ENCODE results near the gene RABAC1. TPM values are rescaled to one million over a fixed set of nuclear protein-coding genes. Genes with fewer than 3 reads are reported as not detected.

The RABAC1 gene
- total RNA-seq, 1 experiment from 2014 or later = 114 TPM

GRCh38 chr19:41925208-41926003, 33.7 kb downstream of the RABAC1 start:
- POLR2A ChIA-PET (ENCODE audit: low non-redundant PET) = no interaction called here
- Histone ChIP-seq H3K4me1 (ENCODE audit: insufficient read depth, low read length, poor library complexity, severe bottlenecking) (peaks cover 22% of the 10 kb centered on the region), H3K9me3 (ENCODE audit: low read depth, low read length, poor library complexity, severe bottlenecking) (no peaks in the 10 kb centered on the region), H3K4me3 (ENCODE audit: low read depth, low read length, poor library complexity, severe bottlenecking) (no peak overlapping the region), H3K27me3 (replicated peaks; ENCODE audit: insufficient read depth, low read depth, low read length, poor library complexity) (no peaks in the 10 kb centered on the region), H3K36me3 (ENCODE audit: insufficient read depth, low read length, poor library complexity, severe bottlenecking) (no peaks in the 10 kb centered on the region), H3K27ac (ENCODE audit: low read depth, low read length, poor library complexity, severe bottlenecking) (no peak overlapping the region)
- intact Hi-C loops (cut with micrococcal nuclease; ENCODE audit: unreplicated experiment) = no loop called here
- no peak for TF ChIP-seq CTCF (conservative IDR thresholded peaks at IDR 0.05; ENCODE audit: low read depth, low read length)
- no peak for TF ChIP-seq EZH2 (IDR thresholded peaks at IDR 0.05; ENCODE audit: borderline replicate concordance, low read depth, low read length, poor library complexity, severe bottlenecking)
- BruUV-seq (replicated peaks) = no TSS peak
- DNase-seq (ENCODE audit: low spot score) = no peak
- CTCF ChIA-PET = no interaction called here

GRCh38 chr19:41924151-41925145, 34.7 kb downstream of the RABAC1 start:
- POLR2A ChIA-PET (ENCODE audit: low non-redundant PET) = no interaction called here
- no peak overlapping the region for H3K4me3 ChIP-seq (ENCODE audit: low read depth, low read length, poor library complexity, severe bottlenecking)
- no TSS peak for BruUV-seq (replicated peaks)
- no peaks in the 10 kb centered on the region for H3K36me3 ChIP-seq (ENCODE audit: insufficient read depth, low read length, poor library complexity, severe bottlenecking)
- DNase-seq (ENCODE audit: low spot score) = no peak
- no peak for TF ChIP-seq CTCF (conservative IDR thresholded peaks at IDR 0.05; ENCODE audit: low read depth, low read length)
- no peak for TF ChIP-seq EZH2 (IDR thresholded peaks at IDR 0.05; ENCODE audit: borderline replicate concordance, low read depth, low read length, poor library complexity, severe bottlenecking)
- intact Hi-C loops (cut with micrococcal nuclease; ENCODE audit: unreplicated experiment) = no loop called here
- no peak overlapping the region for H3K27ac ChIP-seq (ENCODE audit: low read depth, low read length, poor library complexity, severe bottlenecking)
- H3K27me3 ChIP-seq (replicated peaks; ENCODE audit: insufficient read depth, low read depth, low read length, poor library complexity) = no peaks in the 10 kb centered on the region
- no peaks in the 10 kb centered on the region for H3K9me3 ChIP-seq (ENCODE audit: low read depth, low read length, poor library complexity, severe bottlenecking)
- CTCF ChIA-PET = no interaction called here
- H3K4me1 ChIP-seq (ENCODE audit: insufficient read depth, low read length, poor library complexity, severe bottlenecking) = peaks cover 14% of the 10 kb centered on the region

GRCh38 chr19:41923045-41923788, 35.9 kb downstream of the RABAC1 start:
- peaks cover 4% of the 10 kb centered on the region for H3K4me1 ChIP-seq (ENCODE audit: insufficient read depth, low read length, poor library complexity, severe bottlenecking)
- no peak for DNase-seq (ENCODE audit: low spot score)
- H3K27me3 ChIP-seq (replicated peaks; ENCODE audit: insufficient read depth, low read depth, low read length, poor library complexity) = no peaks in the 10 kb centered on the region
- H3K4me3 ChIP-seq (ENCODE audit: low read depth, low read length, poor library complexity, severe bottlenecking) = no peak overlapping the region
- no TSS peak for BruUV-seq (replicated peaks)
- intact Hi-C loops (cut with micrococcal nuclease; ENCODE audit: unreplicated experiment) = no loop called here
- no peak overlapping the region for H3K27ac ChIP-seq (ENCODE audit: low read depth, low read length, poor library complexity, severe bottlenecking)
- TF ChIP-seq CTCF (conservative IDR thresholded peaks at IDR 0.05; ENCODE audit: low read depth, low read length) (no peak), EZH2 (IDR thresholded peaks at IDR 0.05; ENCODE audit: borderline replicate concordance, low read depth, low read length, poor library complexity, severe bottlenecking) (no peak)
- ChIA-PET CTCF (no interaction called here), POLR2A (ENCODE audit: low non-redundant PET) (no interaction called here)
- H3K9me3 ChIP-seq (ENCODE audit: low read depth, low read length, poor library complexity, severe bottlenecking) = no peaks in the 10 kb centered on the region
- H3K36me3 ChIP-seq (ENCODE audit: insufficient read depth, low read length, poor library complexity, severe bottlenecking) = no peaks in the 10 kb centered on the region
